HCT116 (cell line): Measurements from ENCODE around the gene MAP1LC3B. TPM values are rescaled to one million over a fixed set of nuclear protein-coding genes. Genes with fewer than 3 reads are reported as not detected.

Source experiments
- ATAC-seq: fragments of 200-7000 bp; cut with Tn5 transposase; 2 replicates; pipeline ENCODE4 v1.9.1; 2020; ENCODE audit warnings: mild to moderate bottlenecking, moderate library complexity
- BruUV-seq: library from RNA; stranded (reverse); fragments of 400-500 nt; replicated peaks from 2 replicates; lab custom pipeline; 2021; lab: Mats Ljungman, UMichigan
- CTCF ChIA-PET: fragments of 300-600 bp; sonication (Branson Sonifier 250); formaldehyde crosslinking; loops from one replicate; lab custom pipeline; 2021; ENCODE audit warnings: antibody characterized with exemption; lab: Charles Lee
- POLR2A ChIA-PET: fragments of 300-600, 350-600 bp; sonication (Branson Sonifier 250); formaldehyde crosslinking; loops from one replicate; lab custom pipeline; 2021; ENCODE audit warnings: antibody characterized with exemption; lab: Charles Lee
- RAD21 ChIA-PET, 2 experiments: fragments of 300-600 bp; sonication (Branson Sonifier 250); formaldehyde crosslinking; loops; one replicate each; lab custom pipeline; 2023; ENCODE audit warnings: low total read pairs in 2 of 2; ENCODE audit not compliant: uncharacterized antibody in 2 of 2, unreplicated experiment in 2 of 2, low non-redundant PET in 1 of 2; lab: Charles Lee
- DNase-seq: peaks from one replicate; pipeline ENCODE4 v3.0.0-alpha.2; 2010; ENCODE audit warnings: low read depth, low spot score
- H2AFZ ChIP-seq: fragments of 200-600 bp; shearing (Covaris generic), sonication (generic); 2 replicates; pipeline ENCODE4 v1.6.1; 2017; ENCODE audit warnings: low read depth, mixed run types, mixed read lengths, antibody characterized with exemption, low read length; ENCODE audit not compliant: poor library complexity, severe bottlenecking
- H3K27ac ChIP-seq: 2 replicates; pipeline ENCODE4 v1.5.1; 2012; ENCODE audit warnings: low read depth, low read length
- H3K27me3 ChIP-seq: fragments of 200-600 bp; sonication (generic); 2 replicates; pipeline ENCODE4 v1.6.1; 2016; ENCODE audit warnings: mixed run types, low read length, mixed read lengths; ENCODE audit not compliant: insufficient read depth
- H3K36me3 ChIP-seq, 2 experiments: fragments of 200-500 bp in 1 of 2; fragments of 200-600 bp in 1 of 2; sonication (Bioruptor generic) in 1 of 2; sonication (generic) in 1 of 2; 2 replicates each; pipeline versions ENCODE4 v1.5.1 to v1.6.1; 2014 to 2016; ENCODE audit warnings: low read length in 2 of 2, inconsistent platforms in 1 of 2, mixed read lengths in 1 of 2, mixed run types in 1 of 2; ENCODE audit not compliant: insufficient read depth in 2 of 2, control insufficient read depth in 1 of 2
- H3K4me1 ChIP-seq, 2 experiments: fragments of 200-600 bp in 1 of 2; sonication (generic) in 1 of 2; 2 replicates each; pipeline versions ENCODE4 v1.5.1 to v1.6.1; 2012 to 2017; ENCODE audit warnings: low read length in 2 of 2, inconsistent platforms in 1 of 2, mild to moderate bottlenecking in 1 of 2, mixed read lengths in 1 of 2, mixed run types in 1 of 2, moderate library complexity in 1 of 2; ENCODE audit not compliant: insufficient read depth in 2 of 2, control insufficient read depth in 1 of 2
- H3K4me2 ChIP-seq: fragments of 200-600 bp; sonication (generic); 2 replicates; pipeline ENCODE4 v1.6.1; 2017; ENCODE audit warnings: mixed run types, low read length, mixed read lengths
- H3K4me3 ChIP-seq, 2 experiments: fragments of 200-600 bp in 1 of 2; sonication (generic) in 1 of 2; replicated peaks in 1 of 2; 2 replicates each; pipeline ENCODE4 v1.5.1; 2011 to 2016; ENCODE audit warnings: low read length in 2 of 2, control low read depth in 1 of 2, low read depth in 1 of 2, mild to moderate bottlenecking in 1 of 2, mixed read lengths in 1 of 2, mixed run types in 1 of 2
- H3K79me2 ChIP-seq: fragments of 200-600 bp; sonication (generic); 2 replicates; pipeline ENCODE4 v1.6.1; 2017; ENCODE audit warnings: mild to moderate bottlenecking, mixed run types, low read length, moderate library complexity, mixed read lengths; ENCODE audit not compliant: insufficient read depth
- H3K9ac ChIP-seq: fragments of 200-600 bp; sonication (generic); 2 replicates; pipeline ENCODE4 v1.6.1; 2016; ENCODE audit warnings: low read length, mixed read lengths
- H3K9me2 ChIP-seq: fragments of 200-600 bp; sonication (generic), shearing (Covaris generic); 2 replicates; pipeline ENCODE4 v1.6.1; 2017; ENCODE audit warnings: mixed run types, mild to moderate bottlenecking, moderate library complexity; ENCODE audit not compliant: insufficient read depth
- H3K9me3 ChIP-seq, 2 experiments: fragments of 200-500 bp in 1 of 2; fragments of 200-600 bp in 1 of 2; sonication (Bioruptor generic) in 1 of 2; sonication (generic) in 1 of 2; 2 replicates each; pipeline ENCODE4 v1.6.1; 2014 to 2017; ENCODE audit warnings: low read length in 2 of 2, mixed read lengths in 2 of 2, inconsistent platforms in 1 of 2, low read depth in 1 of 2, mild to moderate bottlenecking in 1 of 2, mixed run types in 1 of 2, moderate library complexity in 1 of 2; ENCODE audit not compliant: control insufficient read depth in 1 of 2, insufficient read depth in 1 of 2
- H4K20me1 ChIP-seq: fragments of 200-600 bp; sonication (generic), shearing (Covaris generic); 2 replicates; pipeline ENCODE4 v1.6.1; 2017; ENCODE audit warnings: mixed run types, mild to moderate bottlenecking, moderate library complexity; ENCODE audit not compliant: insufficient read depth
- CBX3 ChIP-seq: IDR thresholded peaks from 2 replicates; pipeline ENCODE4 v1.6.1; 2012; ENCODE audit warnings: low read depth
- EGR1 ChIP-seq: IDR thresholded peaks from 2 replicates; pipeline ENCODE4 v1.6.1; 2012; ENCODE audit warnings: low read depth
- ELF1 ChIP-seq: IDR thresholded peaks from 2 replicates; pipeline ENCODE4 v1.6.1; 2012; ENCODE audit warnings: low read depth, borderline replicate concordance
- EZH2 ChIP-seq: fragments of 200-600 bp; sonication (generic); IDR thresholded peaks from 2 replicates; pipeline ENCODE4 v1.6.1; 2017; ENCODE audit warnings: antibody characterized with exemption, mixed run types
- EZH2phosphoT487 ChIP-seq: fragments of 200-600 bp; IDR thresholded peaks from 2 replicates; pipeline ENCODE4 v1.6.1; 2018; ENCODE audit warnings: antibody characterized with exemption, borderline replicate concordance
- FOSL1 ChIP-seq: IDR thresholded peaks from 2 replicates; pipeline ENCODE4 v1.6.1; 2012; ENCODE audit warnings: low read depth
- RAD21 ChIP-seq: IDR thresholded peaks from 2 replicates; pipeline ENCODE4 v1.6.1; 2012; ENCODE audit warnings: low read depth, mild to moderate bottlenecking
- REST ChIP-seq: IDR thresholded peaks from 2 replicates; pipeline ENCODE4 v1.6.1; 2012; ENCODE audit warnings: low read depth
- SIN3A ChIP-seq: IDR thresholded peaks from 2 replicates; pipeline ENCODE4 v1.6.1; 2012; ENCODE audit warnings: low read depth
- SP1 ChIP-seq: IDR thresholded peaks from 2 replicates; pipeline ENCODE4 v1.6.1; 2012; ENCODE audit warnings: low read depth
- TCF7L2 ChIP-seq: IDR thresholded peaks from 2 replicates; pipeline ENCODE4 v1.7.0; 2011; ENCODE audit warnings: borderline replicate concordance, inconsistent platforms; ENCODE audit not compliant: insufficient read depth, insufficient read length; ENCODE audit errors: extremely low read depth
- YY1 ChIP-seq: IDR thresholded peaks from 2 replicates; pipeline ENCODE4 v1.6.1; 2011; ENCODE audit warnings: low read length, low read depth, moderate library complexity, mild to moderate bottlenecking; ENCODE audit not compliant: insufficient replicate concordance; ENCODE audit errors: extremely low read depth
- ZBTB33 ChIP-seq: IDR thresholded peaks from 2 replicates; pipeline ENCODE4 v1.6.1; 2011; ENCODE audit warnings: mild to moderate bottlenecking, low read length, moderate library complexity; ENCODE audit not compliant: insufficient replicate concordance; ENCODE audit errors: extremely low read depth
- ZFX ChIP-seq: fragments of 450-650 bp; IDR thresholded peaks from 2 replicates; pipeline ENCODE4 v1.6.1; 2017
- intact Hi-C: fragments of 100-400 bp; cut with micrococcal nuclease; formaldehyde crosslinking; loops from 2 replicates; pipeline ENCODE4 v1.10.0; 2022
- total RNA-seq: library from RNA; stranded (reverse); gene quantifications from one replicate; pipeline ENCODE4 v1.2.1, GENCODE V29; 2021; ENCODE audit not compliant: unreplicated experiment
- TF ChIP-seq, protein P1 (sequence below): IDR thresholded peaks from 2 replicates; pipeline ENCODE4 v1.6.1; 2012

Gene MAP1LC3B
- total RNA-seq, 1 experiment from 2014 or later, result 93.8 TPM

DNA sequence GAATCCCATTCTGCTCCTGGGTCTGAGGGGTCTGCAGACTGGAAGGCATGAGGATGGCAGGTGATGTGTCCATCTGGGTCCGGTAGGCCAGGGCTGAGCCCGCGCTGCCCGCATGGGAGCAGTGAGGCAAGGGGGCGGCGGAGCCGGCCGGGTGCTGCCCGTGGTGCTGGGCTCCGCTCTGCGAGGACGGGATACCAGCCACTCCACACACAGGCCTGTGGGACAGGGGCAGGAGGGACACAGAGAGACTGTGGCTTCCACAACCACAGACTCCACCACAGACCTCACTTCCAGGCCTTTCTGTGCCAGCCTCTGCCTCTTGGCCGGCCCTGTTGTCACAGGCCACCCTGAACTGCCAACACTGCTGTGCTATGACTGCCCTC is 25.4 kb downstream of the MAP1LC3B start:
- TF ChIP-seq ELF1 (no peak), ZFX (no peak), FOSL1 (no peak), TCF7L2 (no peak), EZH2phosphoT487 (no peak), REST (no peak), YY1 (no peak), EZH2 (no peak), SP1 (no peak), ZBTB33 (no peak), RAD21 (no peak), SIN3A (no peak), CBX3 (no peak), EGR1 (no peak)
- TF ChIP-seq, protein P1, sequence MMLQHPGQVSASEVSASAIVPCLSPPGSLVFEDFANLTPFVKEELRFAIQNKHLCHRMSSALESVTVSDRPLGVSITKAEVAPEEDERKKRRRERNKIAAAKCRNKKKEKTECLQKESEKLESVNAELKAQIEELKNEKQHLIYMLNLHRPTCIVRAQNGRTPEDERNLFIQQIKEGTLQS, result no peak
- H3K79me2 ChIP-seq, result no peaks in the 10 kb centered on the region
- H3K4me1 ChIP-seq, result no peaks in the 10 kb centered on the region
- H3K4me3 ChIP-seq, result no peak overlapping the region
- ChIA-PET RAD21 (interaction anchor here (0.8 to 1.8 kb wide), 4 partner anchors 154 to 219 kb away, joined by 3 to 10 read pairs (median 6); no protein-coding TSS in a partner anchor), CTCF (interaction anchor here (1.2 to 4.8 kb wide), 6 partner anchors 10 to 240 kb away, joined by 3 to 61 read pairs (median 8); no protein-coding TSS in a partner anchor), POLR2A (no interaction called here)
- BruUV-seq, result no TSS peak
- H3K9me2 ChIP-seq, result no peaks in the 10 kb centered on the region
- DNase-seq, result no peak
- H3K36me3 ChIP-seq, result peaks cover 24 to 26% of the 10 kb centered on the region in 2 experiments; a peak in 3 of 4 replicates
- intact Hi-C loops, result loop anchor here (5.0 kb wide), 1 partner anchor 155 kb away; no protein-coding TSS in a partner anchor
- no peaks in the 10 kb centered on the region for H3K9me3 ChIP-seq
- no peak overlapping the region for H3K4me2 ChIP-seq
- no peak overlapping the region for H3K27ac ChIP-seq
- H3K9ac ChIP-seq, result no peak overlapping the region
- no peak overlapping the region for H2AFZ ChIP-seq
- no peaks in the 10 kb centered on the region for H4K20me1 ChIP-seq
- no peak for ATAC-seq
- no peaks in the 10 kb centered on the region for H3K27me3 ChIP-seq
